Middle frontal gyrus (tissue), 1 donor: ENCODE measurements around the gene DRAXIN.

Source experiments
- DNase-seq: peaks from one replicate; pipeline ENCODE4 v3.0.0-alpha.2; 2015; ENCODE audit warnings: low spot score; ENCODE audit errors: extremely low spot score

DRAXIN gene

GRCh38 chr1:11657654-11658053, 33.9 kb upstream of the DRAXIN start:
- no peak for DNase-seq

GRCh38 chr1:11658542-11658941, 33.0 kb upstream of the DRAXIN start:
- DNase-seq: no peak

GRCh38 chr1:11659748-11660147, 31.8 kb upstream of the DRAXIN start:
- no peak for DNase-seq

- DNase-seq: no peak
Measured at GRCh38 chr1:11661103-11661502, 30.4 kb upstream of the DRAXIN start.

GRCh38 chr1:11664336-11665065, 27.0 kb upstream of the DRAXIN start:
- DNase-seq: no peak

GRCh38 chr1:11668516-11668915, 23.0 kb upstream of the DRAXIN start:
- no peak for DNase-seq

- no peak for DNase-seq
Measured at GRCh38 chr1:11670747-11671146, 20.8 kb upstream of the DRAXIN start.

- DNase-seq: no peak
Measured at GRCh38 chr1:11671205-11671543, 20.3 kb upstream of the DRAXIN start.

GRCh38 chr1:11671544-11672286, 19.8 kb upstream of the DRAXIN start:
- no peak for DNase-seq

- DNase-seq: no peak
Measured at GRCh38 chr1:11673089-11673769, 18.3 kb upstream of the DRAXIN start.

GRCh38 chr1:11674488-11674887, 17.0 kb upstream of the DRAXIN start:
- DNase-seq: no peak

- no peak for DNase-seq
Measured at GRCh38 chr1:11675325-11675724, 16.2 kb upstream of the DRAXIN start.

- DNase-seq: no peak
Measured at GRCh38 chr1:11676386-11677103, 15.0 kb upstream of the DRAXIN start.

GRCh38 chr1:11678442-11678841, 13.1 kb upstream of the DRAXIN start:
- DNase-seq: no peak

GRCh38 chr1:11680270-11681070, 11.0 kb upstream of the DRAXIN start:
- DNase-seq: no peak

GRCh38 chr1:11681071-11681771, 10.3 kb upstream of the DRAXIN start, which contains the start of gene MAD2L2:
Gene MAD2L2 (minus strand): TSS chr1:11681148. CDS start chr1:11680601, 547 bp downstream.
- peak; percentile 63 for DNase-seq

- DNase-seq: no peak
Measured at GRCh38 chr1:11682287-11682771, 9.2 kb upstream of the DRAXIN start.

- no peak for DNase-seq
Measured at GRCh38 chr1:11682799-11683198, 8.7 kb upstream of the DRAXIN start.

- no peak for DNase-seq
Measured at GRCh38 chr1:11684070-11684469, 7.4 kb upstream of the DRAXIN start.

- DNase-seq: no peak
Measured at GRCh38 chr1:11685210-11685752, 6.2 kb upstream of the DRAXIN start.
